ENCODE data around the gene MEX3C. TPM values are rescaled to one million over a fixed set of nuclear protein-coding genes. Genes with fewer than 3 reads are reported as not detected.

Gene MEX3C
- total RNA-seq, 1 donor, result 107 TPM

Other genes starting within 250 kb of the MEX3C start
- 8.7 TPM for gene ELAC1, start 229.6 kb downstream of the MEX3C start, total RNA-seq
- 77.9 TPM for gene SMAD4, start 167.5 kb downstream of the MEX3C start, total RNA-seq

All from mononuclear cell (primary cell).